OCI-LY3 (cell line): Measurements from ENCODE around the gene C2CD4D.

Experiments used
- EZH2phosphoT487 ChIP-seq: fragments of 200-600 bp; shearing (Covaris generic); IDR thresholded peaks from 2 replicates; pipeline ENCODE4 v1.6.1; 2018; ENCODE audit warnings: antibody characterized with exemption, mixed run types, low read depth
- TF ChIP-seq, protein P1 (sequence below): fragments of 200-600, 300-600 bp; sonication (generic); IDR thresholded peaks from 2 replicates; pipeline ENCODE4 v1.5.1; 2014; ENCODE audit warnings: antibody characterized with exemption, low read length, low read depth

DNA sequence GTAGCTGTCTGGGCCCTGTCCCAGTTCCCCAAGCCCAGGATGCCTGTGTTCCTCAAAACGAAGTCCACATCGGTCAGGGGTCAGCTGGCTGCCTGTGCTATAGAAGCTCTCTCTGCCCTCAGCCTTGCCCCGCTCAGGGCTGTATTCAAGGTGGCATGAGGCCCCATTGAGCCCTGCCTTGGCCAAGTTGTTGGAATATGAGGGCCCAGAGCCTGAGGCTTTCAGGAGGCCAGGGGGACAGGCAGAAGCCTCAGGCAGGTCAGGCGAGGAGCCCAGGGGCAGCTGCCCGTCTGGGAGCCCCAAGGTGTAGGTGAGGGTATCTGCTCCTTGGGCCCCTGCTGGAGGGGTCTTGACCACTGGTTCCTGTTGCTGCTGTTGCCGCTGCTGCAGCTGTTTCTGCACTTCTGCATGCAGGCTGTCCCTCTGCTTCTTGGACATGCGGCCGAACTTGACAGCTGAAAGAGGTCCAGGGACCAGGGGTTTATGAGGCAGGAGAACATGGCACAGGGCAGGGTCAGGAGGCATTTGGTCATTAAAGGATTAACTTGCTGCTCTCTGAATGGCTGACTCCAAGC, 24.6 kb downstream of the C2CD4D start:
- TF ChIP-seq, protein P1, sequence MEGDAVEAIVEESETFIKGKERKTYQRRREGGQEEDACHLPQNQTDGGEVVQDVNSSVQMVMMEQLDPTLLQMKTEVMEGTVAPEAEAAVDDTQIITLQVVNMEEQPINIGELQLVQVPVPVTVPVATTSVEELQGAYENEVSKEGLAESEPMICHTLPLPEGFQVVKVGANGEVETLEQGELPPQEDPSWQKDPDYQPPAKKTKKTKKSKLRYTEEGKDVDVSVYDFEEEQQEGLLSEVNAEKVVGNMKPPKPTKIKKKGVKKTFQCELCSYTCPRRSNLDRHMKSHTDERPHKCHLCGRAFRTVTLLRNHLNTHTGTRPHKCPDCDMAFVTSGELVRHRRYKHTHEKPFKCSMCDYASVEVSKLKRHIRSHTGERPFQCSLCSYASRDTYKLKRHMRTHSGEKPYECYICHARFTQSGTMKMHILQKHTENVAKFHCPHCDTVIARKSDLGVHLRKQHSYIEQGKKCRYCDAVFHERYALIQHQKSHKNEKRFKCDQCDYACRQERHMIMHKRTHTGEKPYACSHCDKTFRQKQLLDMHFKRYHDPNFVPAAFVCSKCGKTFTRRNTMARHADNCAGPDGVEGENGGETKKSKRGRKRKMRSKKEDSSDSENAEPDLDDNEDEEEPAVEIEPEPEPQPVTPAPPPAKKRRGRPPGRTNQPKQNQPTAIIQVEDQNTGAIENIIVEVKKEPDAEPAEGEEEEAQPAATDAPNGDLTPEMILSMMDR, result no peak
- TF ChIP-seq EZH2phosphoT487, result no peak
